ENCODE data around the gene FREM1.

- TF ChIP-seq CTCF (conservative IDR thresholded peaks at IDR 0.05; ENCODE audit: low read depth in 2 of 2) (no peak), EZH2phosphoT487 (IDR thresholded peaks at IDR 0.05; ENCODE audit: unreplicated experiment) (no peak), POLR2AphosphoS5 (IDR thresholded peaks at IDR 0.05; ENCODE audit: low read depth) (no peak), EZH2 (IDR thresholded peaks at IDR 0.05; ENCODE audit: low read depth, unreplicated experiment) (no peak), REST (IDR thresholded peaks at IDR 0.05; ENCODE audit: unreplicated experiment) (no peak), JUNB (IDR thresholded peaks at IDR 0.05; ENCODE audit: unreplicated experiment) (no peak), NANOG (IDR thresholded peaks at IDR 0.05; ENCODE audit: borderline replicate concordance) (no peak), ETS1 (IDR thresholded peaks at IDR 0.05) (no peak), CREB1 (CRISPR knock-in tag; IDR thresholded peaks at IDR 0.05; ENCODE audit: low read depth) (no peak)
Observed at GRCh38 chr9:14881006-14881405, 29.2 kb downstream of the FREM1 start.
